IMR-90 (cell line): ENCODE results near the gene TTC21A. TPM values are rescaled to one million over a fixed set of nuclear protein-coding genes. Genes with fewer than 3 reads are reported as not detected.

Experiments used
- ATAC-seq: fragments of 200-7000 bp; cut with Tn5 transposase; 2 replicates; pipeline ENCODE4 v1.9.1; 2020; ENCODE audit warnings: low read depth, mild to moderate bottlenecking, moderate library complexity
- BruUV-seq: library from RNA; stranded (reverse); fragments of 400-500 nt; replicated peaks from 2 replicates; lab custom pipeline; 2021; lab: Mats Ljungman, UMichigan
- CTCF ChIA-PET: fragments of 300-600 bp; formaldehyde crosslinking; extraction: SDS; loops from one replicate; lab custom pipeline; 2021; ENCODE audit warnings: antibody characterized with exemption; lab: Yijun Ruan, JAX
- POLR2A ChIA-PET: fragments of 300-600 bp; sonication (Branson Sonifier 250); formaldehyde crosslinking; loops from one replicate; lab custom pipeline; 2022; ENCODE audit warnings: antibody characterized with exemption; ENCODE audit not compliant: unreplicated experiment; lab: Charles Lee
- DNase-seq: peaks from one replicate; pipeline ENCODE4 v3.0.0; 2013
- H2AFZ ChIP-seq: replicated peaks from 2 replicates; pipeline ENCODE3; 2013; ENCODE audit warnings: low read length, mild to moderate bottlenecking; ENCODE audit not compliant: poor library complexity
- H2AK5ac ChIP-seq: 2 replicates; pipeline ENCODE4 v1.6.1; 2013; ENCODE audit warnings: low read depth, low read length, inconsistent platforms
- H2AK9ac ChIP-seq: replicated peaks from 2 replicates; pipeline ENCODE3; 2013; ENCODE audit warnings: mild to moderate bottlenecking, low read depth, low read length, moderate library complexity; ENCODE audit not compliant: poor library complexity
- H2BK120ac ChIP-seq: 2 replicates; pipeline ENCODE4 v1.6.1; 2013; ENCODE audit warnings: low read depth, low read length, inconsistent platforms
- H2BK15ac ChIP-seq: 3 replicates; pipeline ENCODE4 v1.6.1; 2013; ENCODE audit warnings: low read depth, low read length, inconsistent platforms
- H2BK20ac ChIP-seq: 2 replicates; pipeline ENCODE4 v1.6.1; 2013; ENCODE audit warnings: low read depth, mild to moderate bottlenecking, inconsistent platforms, low read length, moderate library complexity
- H2BK5ac ChIP-seq: 2 replicates; pipeline ENCODE4 v1.6.1; 2013; ENCODE audit warnings: mild to moderate bottlenecking, low read depth, low read length, inconsistent platforms; ENCODE audit not compliant: poor library complexity, severe bottlenecking
- H3K14ac ChIP-seq: replicated peaks from 2 replicates; pipeline ENCODE4 v1.6.1; 2013; ENCODE audit warnings: low read depth, low read length, inconsistent platforms
- H3K18ac ChIP-seq: 2 replicates; pipeline ENCODE4 v1.6.1; 2013; ENCODE audit warnings: low read depth, low read length, control low read depth
- H3K23ac ChIP-seq: 2 replicates; pipeline ENCODE4 v1.6.1; 2013; ENCODE audit warnings: low read depth, low read length, inconsistent platforms
- H3K27ac ChIP-seq: 2 replicates; pipeline ENCODE4 v1.5.1; 2013; ENCODE audit warnings: mild to moderate bottlenecking, control low read depth, low read length; ENCODE audit not compliant: insufficient read depth
- H3K27me3 ChIP-seq: 2 replicates; pipeline ENCODE4 v1.6.1; 2013; ENCODE audit warnings: low read length; ENCODE audit not compliant: control insufficient read depth, insufficient read depth
- H3K36me3 ChIP-seq: 2 replicates; pipeline ENCODE4 v1.6.1; 2013; ENCODE audit warnings: low read length, mixed read lengths; ENCODE audit not compliant: control insufficient read depth, insufficient read depth
- H3K4ac ChIP-seq: 2 replicates; pipeline ENCODE4 v1.6.1; 2013; ENCODE audit warnings: low read depth, low read length, inconsistent platforms
- H3K4me1 ChIP-seq: 2 replicates; pipeline ENCODE4 v1.6.1; 2013; ENCODE audit warnings: low read length, mixed read lengths; ENCODE audit not compliant: control insufficient read depth, insufficient read depth
- H3K4me2 ChIP-seq: 2 replicates; pipeline ENCODE4 v1.6.1; 2013; ENCODE audit warnings: low read depth, mild to moderate bottlenecking, control low read depth, low read length, moderate library complexity
- H3K4me3 ChIP-seq: 2 replicates; pipeline ENCODE4 v1.5.1; 2013; ENCODE audit warnings: low read depth, mild to moderate bottlenecking, control low read depth, low read length, moderate library complexity; ENCODE audit not compliant: insufficient read depth
- H3K56ac ChIP-seq: 2 replicates; pipeline ENCODE4 v1.6.1; 2013; ENCODE audit warnings: low read length, inconsistent platforms; ENCODE audit not compliant: insufficient read depth; ENCODE audit errors: extremely low read depth
- H3K79me1 ChIP-seq, 2 experiments: 2 replicates each; pipeline ENCODE4 v1.6.1; 2013; ENCODE audit warnings: low read length in 2 of 2, inconsistent platforms in 1 of 2, low read depth in 1 of 2
- H3K9ac ChIP-seq: 2 replicates; pipeline ENCODE4 v1.6.1; 2013; ENCODE audit warnings: low read depth, low read length, control low read depth
- H3K9me1 ChIP-seq: 2 replicates; pipeline ENCODE4 v1.6.1; 2013; ENCODE audit warnings: low read length, inconsistent platforms; ENCODE audit not compliant: insufficient read depth
- H3K9me3 ChIP-seq: 2 replicates; pipeline ENCODE4 v1.6.1; 2013; ENCODE audit warnings: low read length; ENCODE audit not compliant: control insufficient read depth, insufficient read depth
- H4K20me1 ChIP-seq: 2 replicates; pipeline ENCODE4 v1.6.1; 2013; ENCODE audit warnings: low read length, inconsistent platforms; ENCODE audit not compliant: insufficient read depth
- H4K5ac ChIP-seq: 2 replicates; pipeline ENCODE4 v1.6.1; 2013; ENCODE audit warnings: mild to moderate bottlenecking, low read depth, low read length, control low read depth
- H4K8ac ChIP-seq, 2 experiments: 2 replicates each; pipeline ENCODE4 v1.6.1; 2013; ENCODE audit warnings: low read depth in 2 of 2, low read length in 2 of 2, control low read depth in 1 of 2, inconsistent platforms in 1 of 2
- H4K91ac ChIP-seq: 2 replicates; pipeline ENCODE4 v1.6.1; 2013; ENCODE audit warnings: low read depth, low read length, inconsistent platforms; ENCODE audit not compliant: insufficient read depth
- BHLHE40 ChIP-seq: fragments of 150-350 bp; IDR thresholded peaks from 2 replicates; pipeline ENCODE4 v1.6.1; 2016; ENCODE audit warnings: mild to moderate bottlenecking, low read depth, low read length
- CEBPB ChIP-seq: IDR thresholded peaks from 2 replicates; pipeline ENCODE4 v1.6.1; 2012; ENCODE audit warnings: low read depth, low read length, improper control_type of control experiment
- CTCF ChIP-seq: conservative IDR thresholded peaks from 2 replicates; pipeline ENCODE4 v1.5.1; 2012; ENCODE audit warnings: mild to moderate bottlenecking, low read depth, low read length, improper control_type of control experiment
- FOS ChIP-seq: fragments of 150-350 bp; IDR thresholded peaks from 2 replicates; pipeline ENCODE4 v1.6.1; 2016; ENCODE audit warnings: low read depth, low read length
- MAFK ChIP-seq: IDR thresholded peaks from 2 replicates; pipeline ENCODE4 v1.6.1; 2012; ENCODE audit warnings: low read depth, low read length, improper control_type of control experiment
- MAZ ChIP-seq: IDR thresholded peaks from 2 replicates; pipeline ENCODE4 v1.6.1; 2012; ENCODE audit warnings: low read depth, mild to moderate bottlenecking, low read length, improper control_type of control experiment, moderate library complexity, borderline replicate concordance
- MXI1 ChIP-seq: IDR thresholded peaks from 2 replicates; pipeline ENCODE4 v1.6.1; 2012; ENCODE audit warnings: low read depth, mild to moderate bottlenecking, low read length, moderate library complexity, borderline replicate concordance
- POLR2A ChIP-seq: IDR thresholded peaks from 2 replicates; pipeline ENCODE4 v1.6.1; 2012; ENCODE audit warnings: mild to moderate bottlenecking, low read depth, low read length
- RAD21 ChIP-seq: IDR thresholded peaks from 2 replicates; pipeline ENCODE4 v1.6.1; 2012; ENCODE audit warnings: low read length, improper control_type of control experiment
- RCOR1 ChIP-seq: IDR thresholded peaks from 2 replicates; pipeline ENCODE4 v1.6.1; 2012; ENCODE audit warnings: mild to moderate bottlenecking, low read length, improper control_type of control experiment; ENCODE audit not compliant: insufficient replicate concordance
- RFX5 ChIP-seq: IDR thresholded peaks from 2 replicates; pipeline ENCODE4 v1.8.0; 2012; ENCODE audit warnings: low read depth, mild to moderate bottlenecking, low read length, moderate library complexity
- SMC3 ChIP-seq: fragments of 150-350 bp; IDR thresholded peaks from 2 replicates; pipeline ENCODE4 v1.6.1; 2016; ENCODE audit warnings: low read depth, mild to moderate bottlenecking, antibody characterized with exemption, low read length, moderate library complexity
- WGBS, 2 experiments: methylation state at CpG; one replicate each; pipeline versions ENCODE4 v1.1.5 to v1.1.7; 2013; ENCODE audit warnings: missing lambda C conversion rate in 2 of 2; ENCODE audit not compliant: insufficient read length in 1 of 2; ENCODE audit errors: extremely low coverage in 2 of 2; 5-methylcytosine and 5-hydroxymethylcytosine counted together
- dilution Hi-C: fragments of 300-500 bp; cut with HindIII; formaldehyde crosslinking; loops from one replicate; pipeline ENCODE4 v1.14.3; 2018; ENCODE audit warnings: low sequenced_read_pairs; ENCODE audit not compliant: unreplicated experiment
- in situ Hi-C: fragments of 300-500 bp; cut with MboI; formaldehyde crosslinking; loops from 3 replicates; pipeline ENCODE4 v1.14.3; 2019; ENCODE audit warnings: low sequenced_read_pairs, inconsistent platforms, mixed read lengths
- intact Hi-C: fragments of 100-400 bp; cut with micrococcal nuclease; formaldehyde crosslinking; loops from 2 replicates; pipeline ENCODE4 v1.10.0; 2022
- polyA plus RNA-seq, 3 experiments: library from polyadenylated mRNA; depleted of rRNA; stranded (reverse); fragments of >200 nt; gene quantifications; 2 replicates each; pipeline ENCODE4 v1.2.3, GENCODE V29; 2012; ENCODE audit warnings: low replicate concordance in 1 of 3
- total RNA-seq: library from RNA; depleted of rRNA; stranded (reverse); fragments of >200 nt; gene quantifications from 2 replicates; pipeline ENCODE4 v1.2.3, GENCODE V29; 2012
- TF ChIP-seq, protein P1 (sequence below): fragments of 150-350 bp; IDR thresholded peaks from 2 replicates; pipeline ENCODE4 v1.6.1; 2017; ENCODE audit warnings: mild to moderate bottlenecking, antibody characterized with exemption, low read length, low read depth
- TF ChIP-seq, protein P2 (sequence below): fragments of 150-350 bp; IDR thresholded peaks from 2 replicates; pipeline ENCODE4 v1.6.1; 2016; ENCODE audit warnings: low read depth, mild to moderate bottlenecking, low read length, moderate library complexity, borderline replicate concordance

TTC21A gene
- total and polyA plus RNA-seq, 2 of the 4 experiments (the other 2 are of a cell fraction) = 0.90 to 1.8 TPM

GRCh38 chr3:39100500-39100886, 7.0 kb upstream of the TTC21A start:
- Histone ChIP-seq H3K18ac (no peak overlapping the region), H2AK9ac (no peak overlapping the region), H3K9ac (no peak overlapping the region), H4K8ac (no peak overlapping the region), H3K4me2 (no peak overlapping the region), H2AK5ac (no peak overlapping the region), H3K9me3 (no peaks in the 10 kb centered on the region), H2BK120ac (no peak overlapping the region), H3K4ac (no peak overlapping the region), H4K5ac (no peak overlapping the region), H3K56ac (no peak overlapping the region), H3K79me1 (peaks cover 17 to 54% of the 10 kb centered on the region in 2 experiments), H3K23ac (no peak overlapping the region), H3K14ac (no peak overlapping the region), H3K4me1 (no peaks in the 10 kb centered on the region), H2BK5ac (no peak overlapping the region), H2BK20ac (no peak overlapping the region), H3K27me3 (no peaks in the 10 kb centered on the region), H3K4me3 (no peak overlapping the region), H2BK15ac (no peak overlapping the region), H4K91ac (no peak overlapping the region), H4K20me1 (peaks cover 55% of the 10 kb centered on the region), H3K36me3 (peaks cover 44% of the 10 kb centered on the region), H2AFZ (no peak overlapping the region), H3K9me1 (peaks cover 4% of the 10 kb centered on the region), H3K27ac (no peak overlapping the region)
- CTCF ChIA-PET = no interaction called here
- in situ Hi-C loops = no loop called here
- intact Hi-C loops = no loop called here
- WGBS, 2 experiments = 83% methylated on average over 1 of the region's 9 CpGs; no CpG with 5 or more reads in 1 of the 2 experiments
- POLR2A ChIA-PET = no interaction called here
- BruUV-seq = no TSS peak
- no peak for TF ChIP-seq CTCF
- no peak for TF ChIP-seq MAZ
- no peak for TF ChIP-seq BHLHE40
- no peak for TF ChIP-seq MXI1
- TF ChIP-seq, protein P1, sequence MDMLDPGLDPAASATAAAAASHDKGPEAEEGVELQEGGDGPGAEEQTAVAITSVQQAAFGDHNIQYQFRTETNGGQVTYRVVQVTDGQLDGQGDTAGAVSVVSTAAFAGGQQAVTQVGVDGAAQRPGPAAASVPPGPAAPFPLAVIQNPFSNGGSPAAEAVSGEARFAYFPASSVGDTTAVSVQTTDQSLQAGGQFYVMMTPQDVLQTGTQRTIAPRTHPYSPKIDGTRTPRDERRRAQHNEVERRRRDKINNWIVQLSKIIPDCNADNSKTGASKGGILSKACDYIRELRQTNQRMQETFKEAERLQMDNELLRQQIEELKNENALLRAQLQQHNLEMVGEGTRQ = no peak
- no peak for TF ChIP-seq RFX5
- no peak for TF ChIP-seq FOS
- TF ChIP-seq RCOR1 = no peak
- TF ChIP-seq CEBPB = no peak
- TF ChIP-seq RAD21 = no peak
- TF ChIP-seq SMC3 = no peak
- TF ChIP-seq POLR2A = no peak
- TF ChIP-seq MAFK = no peak
- TF ChIP-seq, protein P2, sequence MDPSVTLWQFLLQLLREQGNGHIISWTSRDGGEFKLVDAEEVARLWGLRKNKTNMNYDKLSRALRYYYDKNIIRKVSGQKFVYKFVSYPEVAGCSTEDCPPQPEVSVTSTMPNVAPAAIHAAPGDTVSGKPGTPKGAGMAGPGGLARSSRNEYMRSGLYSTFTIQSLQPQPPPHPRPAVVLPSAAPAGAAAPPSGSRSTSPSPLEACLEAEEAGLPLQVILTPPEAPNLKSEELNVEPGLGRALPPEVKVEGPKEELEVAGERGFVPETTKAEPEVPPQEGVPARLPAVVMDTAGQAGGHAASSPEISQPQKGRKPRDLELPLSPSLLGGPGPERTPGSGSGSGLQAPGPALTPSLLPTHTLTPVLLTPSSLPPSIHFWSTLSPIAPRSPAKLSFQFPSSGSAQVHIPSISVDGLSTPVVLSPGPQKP = no peak
- dilution Hi-C loops = no loop called here
- DNase-seq (no peak), ATAC-seq (no peak)
